Medulla oblongata (tissue), 1 donor: ENCODE measurements around the gene PTPRD.
A peak's percentile ranks its signal among the peaks of the same experiment; 100 is the strongest.

Source experiments
- DNase-seq: peaks from one replicate; pipeline ENCODE4 v3.0.0-alpha.2; 2015; ENCODE audit errors: extremely low spot score

The PTPRD gene

DNA sequence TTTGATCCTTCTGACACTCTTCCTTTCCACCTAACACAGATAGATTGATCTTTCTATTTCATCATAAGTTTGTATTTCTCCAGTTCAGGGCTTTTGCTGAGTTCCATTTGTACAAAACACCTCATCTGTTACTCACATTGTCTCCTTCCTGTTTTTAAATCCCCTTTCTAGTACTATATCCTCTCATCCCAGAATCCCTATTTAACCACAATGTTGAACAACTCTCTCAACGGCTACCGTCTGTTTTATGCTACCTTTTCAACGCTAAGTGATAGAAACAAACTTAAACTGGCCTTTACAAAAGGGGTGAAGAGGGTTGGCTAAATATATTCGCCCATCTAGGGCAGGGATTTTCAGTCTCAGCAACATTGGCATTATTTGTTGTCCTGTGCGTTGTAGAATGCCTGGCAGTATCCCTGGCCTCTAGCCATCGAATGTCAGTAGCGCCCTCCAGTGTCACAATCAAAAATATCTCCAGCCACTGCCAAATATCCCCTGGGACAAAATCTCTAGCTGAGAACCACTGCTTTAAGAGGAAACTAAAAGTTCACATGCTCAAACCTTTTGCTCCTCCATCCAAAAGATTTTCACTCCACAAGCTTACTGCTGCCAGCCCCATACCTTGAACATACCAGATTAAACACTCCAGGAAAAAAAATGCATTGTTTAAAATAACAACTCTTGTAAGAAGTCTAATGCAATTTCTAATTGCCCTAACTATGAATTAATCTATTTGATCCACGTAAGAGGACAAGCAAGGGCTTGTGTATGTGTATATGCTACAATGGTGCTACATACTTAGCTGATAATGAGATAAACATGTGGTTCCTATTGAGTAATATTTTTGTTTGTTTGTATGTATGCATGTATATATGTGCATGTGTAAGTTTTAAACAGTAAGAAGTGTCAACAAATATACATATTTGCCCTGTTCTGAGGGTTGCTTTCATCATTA lies 344.0 kb downstream of the PTPRD start:
- peak; percentile 70 for DNase-seq

DNA sequence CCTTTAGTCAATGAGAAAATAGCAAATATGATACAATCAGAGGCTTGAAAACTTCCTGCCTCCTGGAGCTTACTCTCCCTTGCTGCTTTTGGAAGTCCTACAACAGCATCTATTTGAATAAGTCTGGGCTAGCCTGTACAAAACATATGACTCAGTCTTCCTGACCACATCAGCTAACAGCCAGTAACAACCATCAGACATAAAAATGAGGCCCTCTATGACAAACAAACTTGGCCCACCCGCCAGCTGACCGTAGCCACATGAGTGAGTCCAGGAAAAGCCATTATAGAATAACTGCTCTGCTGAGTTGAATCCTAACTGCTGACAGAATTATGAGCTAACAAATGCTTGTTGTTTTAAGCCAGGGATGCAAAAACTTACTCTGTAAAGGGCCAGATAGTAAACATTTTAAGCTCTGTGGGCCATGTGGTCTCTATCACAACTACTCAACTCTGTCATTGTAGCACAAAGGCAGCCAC lies 347.6 kb downstream of the PTPRD start:
- no peak for DNase-seq

DNA sequence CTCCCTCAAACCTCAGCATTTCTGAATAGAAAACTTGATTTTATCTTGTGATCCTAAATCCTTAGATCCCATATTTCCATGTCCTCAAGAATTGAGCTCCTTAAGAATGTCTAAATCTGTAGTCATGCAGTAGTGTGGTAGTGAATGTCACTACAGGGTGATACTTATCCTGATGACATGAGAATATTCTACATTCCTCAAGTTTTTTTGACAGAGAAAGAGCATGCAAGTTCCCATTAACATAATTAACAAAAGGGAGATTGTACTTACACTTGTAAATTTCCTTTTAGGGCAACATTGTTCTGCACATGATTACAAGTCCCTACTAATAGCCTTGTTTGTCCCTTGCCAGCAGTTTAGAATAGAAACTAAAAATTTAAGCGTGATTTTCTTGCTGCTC lies 352.3 kb downstream of the PTPRD start:
- peak; percentile 32 for DNase-seq

DNA sequence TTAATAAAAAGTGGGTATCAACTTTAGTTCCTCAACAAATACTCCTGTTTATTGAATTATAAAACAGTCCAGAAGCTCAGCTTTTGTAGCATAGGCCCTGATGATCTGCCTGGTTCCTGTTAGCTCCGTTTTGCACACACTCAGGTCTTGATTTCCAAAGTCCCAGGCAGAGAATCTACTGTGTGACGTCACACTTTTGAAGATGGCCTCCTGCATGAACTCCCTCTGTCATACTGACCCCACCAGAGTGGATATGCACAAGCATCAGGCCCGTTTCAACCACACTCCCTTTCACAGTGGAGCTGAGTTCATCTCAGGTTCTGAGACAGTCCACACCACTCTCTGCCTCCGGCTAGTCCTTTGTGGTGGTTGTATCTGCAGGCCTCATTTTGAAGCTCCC lies 353.1 kb downstream of the PTPRD start:
- DNase-seq: no peak

DNA sequence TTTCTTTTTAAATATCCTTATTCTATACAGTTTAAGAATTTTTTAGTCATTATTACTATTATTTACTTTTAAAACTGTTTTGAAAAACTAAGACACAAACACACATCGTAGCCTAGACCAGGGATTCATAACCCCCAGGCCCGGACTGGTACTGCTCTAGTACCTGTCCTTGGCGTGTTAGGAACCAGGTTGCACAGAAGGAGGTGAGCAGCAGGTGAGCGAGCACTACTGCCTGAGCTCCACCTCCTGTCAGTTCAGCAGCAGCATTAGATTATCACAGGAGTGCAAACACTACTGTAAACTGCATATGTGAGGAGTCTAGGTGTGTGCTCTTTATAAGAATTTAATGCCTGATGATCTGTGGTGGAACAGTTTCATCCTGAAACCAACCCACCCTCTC lies 357.0 kb downstream of the PTPRD start:
- no peak for DNase-seq

DNA sequence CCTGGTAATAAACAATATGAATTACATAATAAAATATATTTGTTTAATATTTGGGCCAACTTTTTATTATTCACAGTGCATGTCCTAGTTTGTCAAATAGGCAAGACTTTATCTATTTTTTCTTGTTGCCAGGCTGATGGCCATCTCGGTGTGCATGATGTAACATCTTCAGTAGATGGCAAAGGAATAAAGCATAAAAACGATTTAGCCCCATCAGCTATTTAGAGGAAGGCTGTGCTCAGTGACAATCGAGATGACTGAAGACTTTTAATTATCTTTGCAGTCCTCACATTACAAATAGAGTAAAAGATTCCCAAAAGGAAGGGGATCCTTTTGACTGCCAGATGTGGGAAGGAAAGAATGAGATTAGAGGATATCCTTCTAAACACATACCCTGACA lies 358.5 kb downstream of the PTPRD start:
- DNase-seq: no peak

DNA sequence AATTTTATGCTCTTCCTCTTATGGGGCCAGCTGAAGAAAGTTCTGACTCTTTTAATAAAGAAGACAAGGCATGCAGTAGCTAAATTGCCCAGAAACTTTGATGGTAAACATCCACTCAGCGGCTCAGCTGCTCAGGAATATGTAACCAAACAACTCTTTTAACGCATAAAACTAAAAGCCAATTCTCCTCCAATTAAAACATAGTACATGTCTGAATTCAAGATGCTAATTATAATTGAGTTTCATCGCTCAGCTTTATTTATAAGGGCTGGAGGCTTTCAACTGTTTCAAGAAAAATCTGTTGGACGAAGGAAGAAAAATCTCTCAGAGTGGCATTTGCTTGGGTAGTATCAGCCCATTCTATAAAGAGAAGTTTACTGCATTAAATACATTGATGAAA lies 359.5 kb downstream of the PTPRD start:
- no peak for DNase-seq

DNA sequence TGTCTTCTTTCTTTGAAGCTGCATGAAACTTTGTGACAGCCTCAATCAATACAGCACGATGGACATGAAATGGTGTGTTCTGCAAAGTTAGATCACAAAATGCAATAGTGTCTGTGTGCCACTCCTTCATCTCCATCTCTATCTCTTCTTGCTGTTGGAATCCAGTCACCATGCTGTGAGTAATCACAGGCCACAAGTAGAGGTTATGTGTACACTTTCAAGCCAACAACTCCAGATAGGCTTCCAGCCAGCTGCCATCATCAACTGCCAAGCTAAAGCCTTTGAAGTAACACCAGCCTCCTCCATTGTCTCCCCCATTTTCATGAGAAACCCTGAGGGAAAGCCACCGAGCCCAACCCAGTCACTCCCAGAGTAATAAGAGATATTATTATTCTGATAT lies 360.6 kb downstream of the PTPRD start:
- no peak for DNase-seq

DNA sequence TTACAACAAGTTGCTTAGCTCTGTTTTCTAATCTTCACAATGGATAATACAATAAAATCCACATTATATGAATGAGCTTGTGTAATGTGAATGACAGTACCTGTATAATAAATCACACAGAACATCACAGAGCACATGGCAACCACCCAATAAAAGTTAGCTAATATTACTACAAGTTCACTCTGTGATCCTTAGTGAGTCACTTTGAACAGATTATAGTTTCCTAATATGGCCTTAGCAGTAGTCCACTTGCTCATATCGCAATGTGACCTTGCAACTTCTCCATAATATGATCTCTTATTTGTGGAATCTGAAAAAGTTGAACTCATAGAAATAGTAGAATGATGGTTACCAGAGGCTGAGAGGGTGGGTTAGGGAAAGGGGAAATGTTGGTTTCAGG lies 361.3 kb downstream of the PTPRD start:
- DNase-seq: no peak

DNA sequence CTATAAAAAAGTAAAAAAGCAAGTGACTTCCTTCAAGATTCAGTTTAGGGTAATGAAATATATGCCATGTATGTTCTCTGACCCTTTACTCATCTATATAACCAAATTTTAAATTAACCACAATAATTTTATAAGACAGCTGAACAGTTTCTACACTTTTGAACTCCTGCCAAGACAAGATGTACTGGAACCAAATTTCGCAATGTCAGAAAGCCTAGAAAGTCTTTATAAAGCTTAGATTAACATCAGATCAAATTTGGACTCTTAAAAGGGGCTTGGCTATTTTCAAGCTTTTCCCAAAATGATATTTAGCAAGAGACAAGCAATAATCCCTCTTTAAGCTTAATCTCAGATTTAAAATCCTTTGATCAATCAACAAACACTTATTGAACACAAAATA lies 362.6 kb downstream of the PTPRD start:
- DNase-seq: no peak

DNA sequence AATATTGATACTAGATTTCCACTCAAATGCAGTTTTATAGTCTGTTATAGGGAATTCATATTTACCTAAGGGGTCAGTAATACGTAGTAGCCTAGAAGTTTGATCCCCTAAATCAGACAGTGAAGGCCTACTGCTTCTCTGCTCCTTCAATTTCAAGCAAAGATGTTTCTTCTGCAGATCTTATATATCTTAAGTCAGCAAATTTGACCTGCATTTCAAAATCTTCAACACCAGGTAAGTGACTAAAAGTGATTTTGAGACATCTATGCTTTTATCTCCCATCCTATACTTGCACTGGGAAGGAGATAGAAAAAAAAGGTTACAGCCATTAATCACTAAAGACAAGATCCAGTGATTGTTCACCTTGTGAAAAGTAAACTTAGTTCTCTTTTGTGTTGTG lies 363.9 kb downstream of the PTPRD start:
- DNase-seq: no peak

DNA sequence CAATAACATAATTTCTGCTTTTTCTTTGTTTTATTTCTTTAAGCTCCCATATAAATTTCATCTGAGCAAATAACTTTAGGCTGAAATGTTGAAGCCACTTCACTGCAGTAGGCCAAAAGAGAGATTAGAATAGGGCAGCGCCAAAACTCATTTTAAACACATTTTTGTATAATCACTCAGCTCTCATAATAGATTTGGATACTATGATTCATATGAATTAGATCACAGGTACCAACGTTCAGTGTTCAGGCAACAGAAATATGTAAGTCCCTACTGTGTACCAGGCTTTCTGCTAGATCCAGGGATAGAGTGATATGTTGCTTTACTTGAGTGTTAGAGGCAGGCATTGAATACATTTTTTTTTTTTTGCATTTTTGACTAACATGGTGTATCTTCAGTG lies 370.5 kb downstream of the PTPRD start:
- no peak for DNase-seq

DNA sequence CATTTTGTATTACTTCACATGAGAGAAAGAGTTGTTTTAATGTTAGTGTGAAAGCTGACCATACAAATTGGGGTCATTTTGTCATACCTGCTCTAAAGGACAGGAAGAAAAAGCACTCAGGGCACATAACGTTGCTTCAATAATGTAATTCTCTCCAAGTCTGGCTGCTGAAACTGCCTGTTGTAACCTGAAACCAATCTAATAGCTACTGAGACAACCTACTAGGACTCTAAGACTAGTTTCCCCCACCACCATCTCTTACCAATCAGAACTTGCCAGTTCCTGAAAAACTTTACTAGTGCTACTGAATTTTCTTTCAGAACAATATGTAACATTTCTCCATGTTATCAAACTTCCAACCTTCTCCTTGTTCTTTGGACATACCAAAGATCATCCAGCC lies 374.7 kb downstream of the PTPRD start:
- no peak for DNase-seq

DNA sequence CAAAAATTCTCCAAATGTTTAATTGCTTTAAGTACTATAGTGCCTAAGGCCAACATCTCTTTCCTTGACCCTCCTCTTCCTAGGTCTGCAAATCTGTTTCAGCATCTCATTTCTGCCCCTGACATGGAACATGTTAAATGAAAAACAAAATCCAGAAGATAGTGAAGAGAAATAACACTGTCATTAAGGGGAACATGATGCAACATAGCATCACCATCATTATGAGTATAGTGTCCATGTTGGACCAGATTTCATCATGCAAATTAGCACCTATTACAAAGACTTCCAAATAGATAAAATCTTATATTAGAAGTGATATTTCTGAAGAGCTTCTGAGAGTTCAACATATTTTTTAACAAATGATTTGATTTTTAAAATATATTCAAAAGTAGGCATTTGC lies 375.2 kb downstream of the PTPRD start:
- DNase-seq: no peak

DNA sequence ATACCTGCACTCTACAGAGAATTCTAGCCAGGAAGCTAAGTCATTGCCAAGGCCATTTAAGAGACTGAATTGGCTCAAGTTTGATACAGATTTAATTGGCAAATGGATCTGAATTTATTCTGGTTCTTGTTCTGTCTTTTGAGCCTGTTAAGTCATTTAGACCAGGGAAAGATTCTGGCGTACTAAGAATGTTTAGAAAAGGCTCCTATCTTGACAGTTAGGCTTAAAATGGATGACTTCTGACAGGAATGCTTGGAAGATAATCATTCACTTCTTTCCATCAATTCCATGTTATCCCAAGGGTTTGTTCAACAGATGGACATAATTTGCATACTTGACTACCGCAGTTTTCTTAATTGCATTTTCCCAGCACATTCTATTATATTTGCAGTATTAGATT lies 376.6 kb downstream of the PTPRD start:
- no peak for DNase-seq

DNA sequence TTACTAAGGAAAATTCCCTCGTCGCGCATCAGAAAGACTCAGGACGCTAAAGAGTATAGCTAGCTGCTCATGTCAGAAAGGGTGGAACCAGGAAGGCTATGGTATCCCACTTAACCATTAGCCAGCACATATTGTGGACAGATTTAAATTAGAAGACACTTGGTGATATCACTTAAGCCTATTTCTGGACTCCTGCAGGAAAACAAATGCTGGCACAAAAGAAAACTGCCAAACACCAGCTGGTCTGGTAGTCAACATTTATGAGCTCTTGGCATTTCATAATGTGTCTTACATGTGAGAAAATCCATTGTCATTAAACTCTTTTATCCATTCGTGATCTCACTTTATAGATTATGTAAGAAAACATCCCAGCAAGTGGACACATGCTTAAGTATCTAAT lies 377.4 kb downstream of the PTPRD start:
- no peak for DNase-seq

DNA sequence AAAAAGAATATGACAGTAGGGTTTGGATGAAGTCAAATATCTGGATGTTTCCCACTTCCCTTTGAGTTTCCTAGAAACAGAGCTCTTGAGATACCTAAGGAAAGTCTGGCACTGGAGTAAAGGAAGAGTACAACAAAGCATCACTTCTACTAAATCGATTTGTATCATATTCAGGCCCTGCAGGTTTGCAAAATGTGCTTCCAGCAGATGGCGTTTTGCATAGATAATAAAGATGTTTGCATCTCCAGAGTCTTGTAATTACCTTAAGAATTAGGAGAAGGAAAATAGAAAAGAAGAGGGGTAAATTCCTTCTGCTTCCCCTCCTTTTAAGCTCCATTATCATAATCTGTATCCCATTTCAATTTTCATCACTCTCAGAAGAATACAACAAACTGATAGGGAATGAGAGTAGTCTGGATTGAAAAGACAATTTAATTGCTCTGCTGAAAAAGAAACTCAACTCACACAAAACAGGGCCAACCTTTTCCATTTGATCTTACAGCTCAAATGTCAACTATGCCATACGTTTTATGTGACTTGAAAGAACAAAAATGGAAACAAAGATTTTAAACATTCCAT lies 380.4 kb downstream of the PTPRD start:
- DNase-seq: peak; percentile 37

DNA sequence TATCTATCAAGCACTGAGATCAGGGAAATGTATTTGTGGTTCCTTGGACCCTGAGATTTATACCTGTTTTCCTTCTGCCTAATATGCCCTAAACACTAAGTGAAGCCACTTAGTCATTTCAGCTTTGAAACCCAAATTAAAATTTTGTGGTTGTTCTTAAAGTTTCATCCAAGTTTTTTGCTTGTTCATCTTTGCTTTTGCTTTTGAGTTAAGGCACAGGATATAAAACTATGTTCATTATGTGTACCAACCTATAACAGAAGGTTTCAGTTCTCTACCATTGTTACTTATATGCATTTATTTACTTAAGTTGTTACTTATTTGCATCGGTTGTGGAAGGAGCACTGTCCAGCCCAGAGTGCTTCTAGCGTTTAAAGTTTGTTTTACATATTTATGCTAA lies 382.3 kb downstream of the PTPRD start:
- no peak for DNase-seq

DNA sequence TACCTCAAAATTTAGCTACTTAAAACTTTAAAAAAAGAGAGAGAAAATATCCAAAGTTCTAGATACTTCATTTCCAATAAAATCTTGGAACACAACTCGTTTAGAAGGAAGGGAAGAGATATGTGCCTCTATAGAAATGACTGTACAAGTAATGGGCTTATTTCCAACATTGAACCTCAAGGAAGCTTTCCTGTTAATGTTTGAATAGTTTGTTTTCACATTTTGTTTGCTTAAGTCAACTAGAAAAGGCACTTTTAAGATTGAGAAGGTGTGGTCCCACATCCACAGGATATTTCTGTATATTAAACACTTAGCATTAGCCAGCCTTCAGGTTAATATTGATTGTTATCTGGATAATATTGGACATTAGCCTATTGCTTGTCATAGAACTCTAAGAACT lies 384.7 kb downstream of the PTPRD start:
- no peak for DNase-seq

DNA sequence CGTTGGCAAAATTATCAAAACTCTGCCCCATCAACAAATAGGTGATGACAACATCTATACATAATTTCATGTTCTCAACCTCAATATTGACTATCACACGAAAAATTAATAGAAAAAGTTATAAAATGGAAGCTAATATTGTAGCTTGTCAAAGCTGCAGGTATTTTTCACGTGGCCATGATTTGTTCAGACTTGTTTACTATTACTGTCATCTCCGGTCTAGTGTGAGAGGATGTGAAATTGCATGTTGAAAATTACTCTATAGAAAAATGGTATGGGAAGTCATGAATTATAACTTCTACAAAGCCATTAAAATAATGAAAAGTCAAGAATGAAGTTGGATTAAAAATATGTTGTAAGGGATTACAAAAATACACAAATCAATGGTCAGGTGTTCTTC lies 385.8 kb downstream of the PTPRD start:
- no peak for DNase-seq

DNA sequence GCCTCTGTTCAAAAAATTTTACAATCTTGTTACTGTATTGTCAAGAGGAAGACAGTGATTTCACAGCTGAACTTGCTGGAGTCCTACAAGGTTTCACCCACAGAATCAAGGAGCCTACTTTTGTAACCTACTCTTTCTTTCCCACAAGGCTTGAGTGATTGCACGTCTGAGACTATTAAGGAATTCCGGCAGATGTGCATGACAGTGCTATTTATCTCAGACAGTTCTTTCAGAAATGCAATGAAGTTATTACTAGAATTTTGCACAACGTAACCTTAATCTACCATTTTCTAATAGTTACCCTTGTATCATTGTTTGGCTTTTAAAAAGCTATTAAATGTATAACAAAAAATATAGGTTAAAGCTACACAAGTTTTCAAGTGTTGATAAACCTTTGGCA lies 400.1 kb downstream of the PTPRD start:
- DNase-seq: no peak

DNA sequence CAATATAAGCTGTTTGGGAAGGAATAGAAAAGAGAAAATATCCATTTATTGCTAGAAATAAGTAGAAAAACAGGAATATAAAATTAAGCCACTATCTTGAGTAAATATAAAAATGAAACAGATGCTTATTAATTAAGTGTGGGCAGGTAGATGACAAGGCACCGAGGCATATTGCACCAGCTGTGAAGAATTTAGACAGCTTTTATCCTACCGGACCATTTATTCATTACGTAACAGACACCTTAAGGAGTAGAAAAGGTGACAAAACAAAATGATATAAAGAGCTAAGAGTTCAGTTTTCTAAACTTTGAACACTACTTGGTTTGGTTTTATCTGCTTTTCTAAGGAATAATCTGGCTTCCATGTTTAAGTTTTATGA lies 404.1 kb downstream of the PTPRD start:
- DNase-seq: no peak

DNA sequence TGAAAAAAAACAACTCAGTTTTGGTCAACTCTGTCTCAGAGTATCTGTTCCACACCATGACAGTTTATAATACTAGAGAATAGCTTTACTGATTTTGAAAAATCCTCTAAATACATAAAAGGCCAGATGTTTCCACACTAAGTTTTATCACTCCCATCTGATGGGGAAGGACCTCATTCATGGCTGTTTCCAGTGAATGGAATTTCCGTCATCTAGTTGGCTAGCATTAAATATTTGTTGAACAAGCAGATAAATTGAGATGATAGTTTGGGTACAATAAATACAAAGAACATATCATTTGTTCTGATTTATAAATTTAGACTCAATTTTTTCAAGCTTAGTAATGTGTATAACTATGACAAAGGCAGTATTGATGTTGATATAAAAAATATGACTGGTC lies 408.5 kb downstream of the PTPRD start:
- no peak for DNase-seq
